Fibroblast of lung (primary cell): ENCODE measurements around the gene LYZL6. TPM values are rescaled to one million over a fixed set of nuclear protein-coding genes. Genes with fewer than 3 reads are reported as not detected.

Experiments
- DNase-seq, 2 donors: peaks; one replicate each; pipeline versions ENCODE4 v3.0.0 to v3.0.0-alpha.2; 2010; ENCODE audit warnings: low read depth in 2 of 2
- H2AFZ ChIP-seq: 2 replicates; pipeline ENCODE4 v1.5.1; 2012; ENCODE audit warnings: low read length, control low read depth, inconsistent platforms
- H3K27ac ChIP-seq: 2 replicates; pipeline ENCODE4 v1.5.1; 2011; ENCODE audit warnings: low read length, control low read depth; ENCODE audit not compliant: insufficient read depth
- H3K27me3 ChIP-seq: 2 replicates; pipeline ENCODE4 v1.5.1; 2011; ENCODE audit warnings: mild to moderate bottlenecking, low read length; ENCODE audit not compliant: control insufficient read depth, insufficient read depth
- H3K36me3 ChIP-seq: 2 replicates; pipeline ENCODE4 v1.5.1; 2011; ENCODE audit warnings: low read length; ENCODE audit not compliant: control insufficient read depth, insufficient read depth
- H3K4me1 ChIP-seq: 2 replicates; pipeline ENCODE4 v1.5.1; 2011; ENCODE audit warnings: low read length; ENCODE audit not compliant: control insufficient read depth, insufficient read depth; ENCODE audit errors: extremely low read depth
- H3K4me2 ChIP-seq: 2 replicates; pipeline ENCODE4 v1.5.1; 2011; ENCODE audit warnings: low read length, control low read depth; ENCODE audit not compliant: insufficient read depth; ENCODE audit errors: extremely low read depth
- H3K4me3 ChIP-seq, 4 experiments: fragments of 200-600 bp in 1 of 4; sonication (generic) in 1 of 4; replicated peaks in 1 of 4; 2 replicates each; pipeline ENCODE4 v1.5.1; 2011 to 2016; ENCODE audit warnings: low read length in 4 of 4, low read depth in 3 of 4, mild to moderate bottlenecking in 3 of 4, control low read depth in 2 of 4, inconsistent platforms in 1 of 4, mixed read lengths in 1 of 4; ENCODE audit not compliant: insufficient read depth in 1 of 4; ENCODE audit errors: control extremely low read depth in 1 of 4
- H3K79me2 ChIP-seq: 2 replicates; pipeline ENCODE4 v1.5.1; 2012; ENCODE audit warnings: mild to moderate bottlenecking, low read length, inconsistent platforms; ENCODE audit not compliant: control insufficient read depth, insufficient read depth
- H3K9ac ChIP-seq: 2 replicates; pipeline ENCODE4 v1.5.1; 2011; ENCODE audit warnings: mild to moderate bottlenecking, low read length, control low read depth; ENCODE audit not compliant: insufficient read depth
- H3K9me3 ChIP-seq: 2 replicates; pipeline ENCODE4 v1.5.1; 2012; ENCODE audit warnings: low read depth, low read length; ENCODE audit not compliant: control insufficient read depth, insufficient read depth
- H4K20me1 ChIP-seq: 2 replicates; pipeline ENCODE4 v1.5.1; 2011; ENCODE audit warnings: low read length; ENCODE audit not compliant: control insufficient read depth, insufficient read depth; ENCODE audit errors: extremely low read depth
- CTCF ChIP-seq, 2 donors: IDR thresholded peaks in 1 of 2; conservative IDR thresholded peaks in 1 of 2; 1 replicate in 1 of 2; 2 replicates in 1 of 2; pipeline ENCODE4 v1.5.1; 2011 to 2012; ENCODE audit warnings: low read length in 2 of 2, control low read depth in 1 of 2, inconsistent platforms in 1 of 2, low read depth in 1 of 2, mild to moderate bottlenecking in 1 of 2
- EZH2 ChIP-seq: IDR thresholded peaks from 2 replicates; pipeline ENCODE4 v1.5.1; 2012; ENCODE audit warnings: low read length, control low read depth, mild to moderate bottlenecking; ENCODE audit errors: missing control alignments
- polyA plus RNA-seq, 2 donors: library from polyadenylated mRNA; depleted of rRNA in 1 of 2; stranded (reverse) in 1 of 2; unstranded in 1 of 2; fragments of >200 nt; gene quantifications; 2 replicates each; pipeline ENCODE4 v1.2.1, GENCODE V29; 2011 to 2012; ENCODE audit warnings: missing spikeins in 1 of 2
- total RNA-seq: library from RNA; depleted of rRNA; stranded (reverse); fragments of >200 nt; gene quantifications from 2 replicates; pipeline ENCODE4 v1.2.1, GENCODE V29; 2014

The LYZL6 gene
- total and polyA plus RNA-seq, 2 donors (not counting 1 experiment from before 2014, with no cell fraction given) = not detected

- H2AFZ ChIP-seq = no peak overlapping the region
- DNase-seq = no peak
- no peaks in the 10 kb centered on the region for H3K4me1 ChIP-seq
- no peaks in the 10 kb centered on the region for H3K36me3 ChIP-seq
- H3K27me3 ChIP-seq = peaks cover 2% of the 10 kb centered on the region
- H3K9me3 ChIP-seq = no peaks in the 10 kb centered on the region
- no peak for TF ChIP-seq CTCF (conservative IDR thresholded peaks at IDR 0.05 in 1 of 2, IDR thresholded peaks at IDR 0.05 in 1 of 2; ENCODE audit: low read depth in 1 of 2, low read length in 2 of 2)
- TF ChIP-seq EZH2 = no peak
- H3K4me3 ChIP-seq = no peak overlapping the region
- H3K27ac ChIP-seq = no peak overlapping the region
- H3K4me2 ChIP-seq = no peak overlapping the region
- H4K20me1 ChIP-seq = no peaks in the 10 kb centered on the region
- H3K9ac ChIP-seq = no peak overlapping the region
- no peaks in the 10 kb centered on the region for H3K79me2 ChIP-seq
These were observed 29.0 kb upstream of the LYZL6 start for GRCh38 chr17:35972535-35972934.

- H2AFZ ChIP-seq = no peak overlapping the region
- no peaks in the 10 kb centered on the region for H3K9me3 ChIP-seq
- DNase-seq = no peak
- no peak overlapping the region for H3K9ac ChIP-seq
- H3K79me2 ChIP-seq = no peaks in the 10 kb centered on the region
- no peaks in the 10 kb centered on the region for H3K36me3 ChIP-seq
- TF ChIP-seq EZH2 (no peak), CTCF (conservative IDR thresholded peaks at IDR 0.05 in 1 of 2, IDR thresholded peaks at IDR 0.05 in 1 of 2; ENCODE audit: low read depth in 1 of 2, low read length in 2 of 2) (no peak)
- H3K4me2 ChIP-seq = no peak overlapping the region
- no peaks in the 10 kb centered on the region for H3K4me1 ChIP-seq
- H4K20me1 ChIP-seq = no peaks in the 10 kb centered on the region
- peaks cover 2% of the 10 kb centered on the region for H3K27me3 ChIP-seq
- H3K27ac ChIP-seq = no peak overlapping the region
- no peak overlapping the region for H3K4me3 ChIP-seq
These were observed 28.6 kb upstream of the LYZL6 start for GRCh38 chr17:35972066-35972465.

GRCh38 chr17:35969558-35970380 lies 26.3 kb upstream of the LYZL6 start:
- H3K36me3 ChIP-seq = no peaks in the 10 kb centered on the region
- peak; percentile 57 to 81 for DNase-seq
- H3K4me1 ChIP-seq = no peaks in the 10 kb centered on the region
- no peak overlapping the region for H3K9ac ChIP-seq
- peak; percentile 64 to 75 for TF ChIP-seq CTCF (conservative IDR thresholded peaks at IDR 0.05 in 1 of 2, IDR thresholded peaks at IDR 0.05 in 1 of 2; ENCODE audit: low read depth in 1 of 2, low read length in 2 of 2)
- no peak for TF ChIP-seq EZH2
- no peak overlapping the region for H3K4me3 ChIP-seq
- H3K9me3 ChIP-seq = no peaks in the 10 kb centered on the region
- no peaks in the 10 kb centered on the region for H4K20me1 ChIP-seq
- no peaks in the 10 kb centered on the region for H3K79me2 ChIP-seq
- no peak overlapping the region for H2AFZ ChIP-seq
- peaks cover 2% of the 10 kb centered on the region for H3K27me3 ChIP-seq
- H3K27ac ChIP-seq = no peak overlapping the region
- H3K4me2 ChIP-seq = no peak overlapping the region
